GM12872 (cell line): ENCODE measurements around the gene SLC1A7.

Experiments
- CTCF ChIP-seq: IDR thresholded peaks from 3 replicates; pipeline ENCODE4 v1.5.1; 2011; ENCODE audit warnings: low read depth, mild to moderate bottlenecking, low read length, moderate library complexity; ENCODE audit not compliant: insufficient read depth

Gene SLC1A7

GRCh38 chr1:53071167-53071865 is 71.1 kb downstream of the SLC1A7 start:
- TF ChIP-seq CTCF: no peak

DNA sequence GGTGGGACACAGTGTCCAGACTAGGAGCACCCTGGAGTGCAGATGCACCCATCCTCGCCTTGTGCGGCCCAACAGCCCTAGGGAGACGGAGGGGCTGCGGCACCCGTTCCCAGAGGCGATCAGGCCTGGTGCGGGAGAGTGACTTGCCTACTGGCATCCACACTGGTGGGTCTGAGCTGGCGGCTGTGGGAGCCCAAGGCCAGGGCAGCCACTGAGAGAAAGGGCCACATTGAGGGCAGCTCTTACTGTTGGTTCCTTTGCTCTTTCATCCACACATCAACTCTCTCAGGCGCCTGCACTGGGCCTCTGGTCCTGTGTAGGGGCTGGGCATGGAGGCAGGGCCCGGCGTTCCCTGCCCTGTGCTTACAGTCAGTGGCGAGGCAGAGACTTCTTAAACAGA is 71.8 kb downstream of the SLC1A7 start:
- TF ChIP-seq CTCF: no peak

DNA sequence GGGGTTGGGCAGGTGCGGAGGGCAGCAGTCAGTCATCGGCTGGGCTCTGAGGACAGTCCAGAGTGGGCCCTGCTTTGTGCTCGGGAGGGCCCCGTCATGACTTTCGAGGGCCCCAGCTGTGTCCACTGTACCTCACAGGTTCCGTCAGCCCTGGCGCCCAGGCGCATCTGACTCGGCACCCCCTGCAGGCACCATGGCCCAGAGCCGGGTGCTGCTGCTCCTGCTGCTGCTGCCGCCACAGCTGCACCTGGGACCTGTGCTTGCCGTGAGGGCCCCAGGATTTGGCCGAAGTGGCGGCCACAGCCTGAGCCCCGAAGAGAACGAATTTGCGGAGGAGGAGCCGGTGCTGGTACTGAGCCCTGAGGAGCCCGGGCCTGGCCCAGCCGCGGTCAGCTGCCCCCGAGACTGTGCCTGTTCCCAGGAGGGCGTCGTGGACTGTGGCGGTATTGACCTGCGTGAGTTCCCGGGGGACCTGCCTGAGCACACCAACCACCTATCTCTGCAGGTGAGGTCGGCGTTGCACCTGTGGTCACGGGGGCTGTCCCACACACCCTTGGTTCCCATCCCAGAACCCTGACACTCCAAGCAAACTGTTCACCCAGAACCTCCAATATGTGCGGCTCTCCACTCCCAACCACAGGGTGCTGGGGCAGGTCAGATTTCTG is 72.6 kb downstream of the SLC1A7 start:
- no peak for TF ChIP-seq CTCF

- TF ChIP-seq CTCF: no peak
Observed at GRCh38 chr1:53069265-53069662, 73.2 kb downstream of the SLC1A7 start.

DNA sequence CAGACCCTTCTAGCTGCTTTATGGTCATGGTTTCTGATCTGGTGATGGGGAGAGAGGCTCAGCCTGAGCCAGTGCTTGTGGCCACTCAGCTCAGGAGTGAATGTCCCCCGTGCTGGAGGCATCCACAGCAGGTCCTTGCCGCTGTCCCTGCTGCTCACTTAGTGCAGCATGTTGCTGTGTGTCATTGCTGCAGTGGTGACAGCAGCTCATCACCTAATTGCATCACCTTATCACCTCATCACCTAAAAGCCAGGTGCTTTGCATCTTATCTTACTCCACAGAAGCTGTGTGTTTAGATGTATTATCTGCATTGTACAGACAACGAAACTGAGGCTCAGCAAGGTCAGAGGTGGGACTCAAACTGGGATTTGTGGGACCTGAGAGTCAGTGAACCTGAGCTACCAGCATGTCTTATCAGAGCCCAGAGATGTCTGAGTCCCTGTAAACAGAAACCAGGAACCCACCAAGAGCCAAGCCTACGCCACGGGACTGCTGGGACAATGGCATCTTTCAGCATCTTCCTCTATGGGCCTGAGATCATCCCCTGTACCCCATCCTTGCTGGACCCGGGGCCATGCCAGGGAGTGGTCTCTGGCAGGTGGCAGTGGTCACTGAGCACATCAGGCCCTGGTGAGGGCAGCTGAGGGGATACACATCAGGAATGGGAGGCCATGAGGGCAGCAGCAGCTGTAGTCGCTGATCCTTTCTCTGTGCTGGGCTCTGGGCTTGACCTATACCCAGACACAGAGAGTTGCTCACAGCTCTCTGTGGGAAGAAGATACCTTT is 73.9 kb downstream of the SLC1A7 start:
- TF ChIP-seq CTCF: no peak

DNA sequence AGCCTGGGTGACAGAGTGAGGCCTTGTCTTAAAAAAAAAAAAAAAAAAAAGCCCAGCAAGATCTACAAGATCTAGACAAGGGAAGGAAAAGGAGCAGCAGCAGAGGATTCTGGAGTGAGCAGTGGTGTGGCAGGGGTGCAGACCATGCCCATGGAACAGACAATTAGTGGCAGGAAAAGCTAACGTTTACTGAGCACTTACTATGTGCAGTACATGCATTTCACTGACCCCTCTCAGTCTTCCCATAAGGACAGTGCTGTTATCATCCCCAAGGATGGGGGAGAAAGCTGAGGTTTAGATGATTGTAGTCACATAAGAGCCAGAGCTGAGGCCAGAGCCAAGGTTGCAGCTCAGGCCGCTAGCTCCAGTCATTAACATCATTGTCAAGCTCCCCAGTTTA is 74.6 kb downstream of the SLC1A7 start:
- TF ChIP-seq CTCF: no peak

DNA sequence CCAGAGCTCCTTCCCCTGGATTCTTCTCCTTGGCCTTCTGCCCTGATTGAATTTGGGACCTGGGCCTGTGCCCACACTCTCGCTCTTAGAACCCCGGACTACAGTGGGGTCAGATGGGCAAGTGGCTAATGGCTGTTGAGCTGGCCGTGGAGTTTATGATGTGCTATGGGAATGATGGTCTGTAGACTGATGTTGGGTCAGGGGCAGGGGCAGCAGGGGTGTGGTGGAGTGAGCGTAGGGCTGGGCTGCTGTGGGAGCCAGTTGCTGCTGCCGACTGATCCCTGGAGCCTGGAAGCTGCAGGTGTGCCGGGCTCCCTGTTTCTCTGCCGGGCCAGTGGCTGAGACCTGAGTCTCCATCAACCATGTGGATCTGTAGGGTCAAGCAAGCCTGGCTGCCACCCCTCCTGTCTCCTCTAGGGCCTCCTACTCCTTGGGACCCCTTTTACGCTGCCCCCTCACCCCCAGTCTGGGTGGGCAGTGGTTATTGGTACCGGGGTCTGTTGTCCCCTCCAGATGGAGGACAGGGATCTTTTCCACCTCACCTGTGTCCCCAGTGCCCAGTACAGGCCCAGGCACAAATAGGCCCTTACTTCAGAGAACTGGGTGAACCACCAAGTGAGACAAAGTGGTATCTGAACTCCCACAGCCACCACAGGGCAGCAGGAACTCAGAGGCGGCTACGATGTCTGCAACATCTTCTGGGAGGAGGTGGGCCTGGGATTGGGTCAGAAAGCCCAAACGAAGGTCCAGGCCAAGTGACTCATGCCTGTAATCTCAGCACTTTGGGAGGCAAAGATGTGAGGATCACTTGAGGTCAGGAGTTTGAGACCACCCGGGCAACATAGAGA is 75.3 kb downstream of the SLC1A7 start:
- no peak for TF ChIP-seq CTCF
